IPS-11a (cell line): ENCODE results near the gene ADPRH.
"Not testable (repeated sequence)": the region's sequence is repeated elsewhere in the genome, so short reads cannot be mapped to it uniquely, and the experiment has no call there.

ENCODE experiments used
- H3K4me3 ChIP-seq: one replicate; pipeline ENCODE4 v1.5.1; 2013; ENCODE audit warnings: low read depth, low read length, control low read depth

ADPRH gene

DNA sequence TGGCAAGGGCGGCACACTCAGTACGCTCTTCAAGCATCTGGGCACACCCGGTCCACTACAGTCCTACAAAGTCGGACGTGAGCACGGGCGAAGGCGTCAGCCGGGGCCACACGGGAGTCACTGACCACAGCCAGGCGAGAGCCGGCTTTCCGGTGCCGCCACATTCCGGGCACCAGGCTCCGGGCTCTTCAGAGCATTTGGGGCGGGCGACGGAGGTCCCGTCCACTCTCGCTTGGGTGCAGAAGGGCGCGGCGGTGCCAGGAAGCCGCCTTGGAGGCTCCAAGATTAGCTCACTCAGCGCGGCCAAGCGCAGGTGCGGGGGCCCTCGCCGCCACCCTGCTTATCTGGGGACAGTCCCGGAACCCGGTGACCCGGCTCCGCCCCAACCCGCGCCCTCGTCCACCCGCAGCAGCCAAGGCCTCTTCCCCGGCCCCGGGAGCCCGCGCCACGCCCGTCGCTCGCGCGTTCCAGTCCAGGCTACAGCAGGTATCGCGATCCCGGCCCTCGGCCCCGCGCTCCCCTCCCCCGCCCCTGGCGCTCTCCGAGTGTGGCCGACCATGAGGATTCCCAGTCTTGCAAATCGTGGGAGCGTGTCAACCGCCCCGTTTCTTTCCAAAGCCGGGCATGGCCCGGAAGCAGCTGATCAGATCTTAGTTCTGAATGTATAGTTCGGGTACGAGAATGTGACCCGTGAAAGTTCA, at the start of gene ADPRH:
TSS of gene ADPRH (plus strand) at position 127 of the 701 bp plus-strand sequence. CDS start 2,678 bp downstream, outside the sequence.
- peak within 1 kb of the TSS; percentile 61 for H3K4me3 ChIP-seq

DNA sequence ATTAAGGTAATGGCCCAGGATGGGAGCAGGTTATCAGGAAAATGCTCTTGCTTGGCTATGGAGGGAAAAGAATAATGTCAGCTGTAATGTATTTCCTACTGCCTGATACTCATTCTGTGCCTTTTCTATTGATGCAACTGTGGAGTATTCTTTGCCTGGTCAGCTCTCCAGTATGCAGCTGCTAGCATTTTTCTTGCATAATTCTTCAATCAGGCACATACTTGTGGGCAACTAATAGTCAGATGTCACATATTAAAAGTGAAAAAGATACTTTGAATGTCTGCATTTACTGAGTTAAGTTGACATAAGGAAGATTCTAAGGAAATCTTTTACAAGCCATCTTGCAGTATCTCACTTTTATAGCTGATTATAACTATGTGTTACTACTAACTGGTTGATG, 49.4 kb upstream of the ADPRH start:
- H3K4me3 ChIP-seq = no peak overlapping the region

DNA sequence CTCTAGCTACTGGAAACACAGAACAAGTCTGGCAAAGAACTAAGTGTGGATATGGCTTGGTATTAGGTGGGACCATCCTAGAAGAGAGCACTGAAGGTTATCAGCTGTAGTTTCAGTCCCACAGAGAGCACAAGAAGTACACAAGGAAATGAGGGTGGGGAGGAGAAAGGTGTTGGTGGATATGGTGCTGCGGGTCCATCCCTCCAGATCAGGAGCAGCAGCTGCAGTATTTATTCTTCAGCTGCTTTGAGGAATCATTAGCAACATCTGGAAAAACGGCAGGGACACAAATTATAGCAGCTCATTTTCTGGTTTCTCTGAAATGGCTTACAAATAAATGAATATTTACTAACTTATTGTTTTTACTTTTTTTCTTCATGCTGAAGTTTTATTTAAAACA, 48.8 kb upstream of the ADPRH start:
- no peak overlapping the region for H3K4me3 ChIP-seq

- H3K4me3 ChIP-seq = no peak overlapping the region
These were observed 48.1 kb upstream of the ADPRH start for GRCh38 chr3:119531151-119531550.

GRCh38 chr3:119534296-119534695, 45.0 kb upstream of the ADPRH start:
- no peak overlapping the region for H3K4me3 ChIP-seq

DNA sequence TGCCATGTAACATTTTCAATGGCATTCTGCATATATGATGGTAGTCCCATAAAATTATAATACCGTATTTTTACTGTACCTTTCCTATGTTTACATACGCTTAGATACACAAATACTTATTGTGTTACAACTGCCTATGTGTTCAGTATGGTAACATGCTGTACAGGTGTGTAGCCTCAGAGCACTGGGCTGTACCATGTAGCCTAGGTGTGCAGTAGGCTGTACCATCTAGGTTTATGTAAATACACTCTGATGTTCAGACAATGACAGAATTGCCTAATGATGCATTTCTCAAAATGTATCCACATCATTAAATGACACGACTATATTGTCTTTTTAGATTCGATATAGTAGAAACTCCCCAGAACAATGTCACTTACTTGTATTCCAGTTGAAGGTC, 42.5 kb upstream of the ADPRH start:
- H3K4me3 ChIP-seq = no peak overlapping the region

DNA sequence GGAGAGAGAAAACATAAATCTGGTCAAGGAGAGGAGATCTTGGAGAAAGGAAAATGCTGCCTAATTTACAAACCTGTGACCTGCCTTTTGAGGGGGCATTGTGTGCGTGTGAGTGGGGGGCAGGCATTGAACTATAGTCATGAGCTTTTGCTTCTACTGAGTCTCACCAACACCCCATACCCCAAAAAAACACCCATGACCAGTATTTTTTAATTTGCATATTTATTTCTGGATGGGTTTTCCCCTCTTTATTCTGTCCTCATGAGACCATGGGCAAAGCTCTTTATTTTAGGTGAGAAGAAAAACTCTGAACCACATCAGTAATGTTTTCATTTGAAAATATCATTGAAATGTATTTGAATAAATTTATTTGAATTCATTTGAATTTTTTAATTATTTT, 40.5 kb upstream of the ADPRH start:
- no peak overlapping the region for H3K4me3 ChIP-seq

DNA sequence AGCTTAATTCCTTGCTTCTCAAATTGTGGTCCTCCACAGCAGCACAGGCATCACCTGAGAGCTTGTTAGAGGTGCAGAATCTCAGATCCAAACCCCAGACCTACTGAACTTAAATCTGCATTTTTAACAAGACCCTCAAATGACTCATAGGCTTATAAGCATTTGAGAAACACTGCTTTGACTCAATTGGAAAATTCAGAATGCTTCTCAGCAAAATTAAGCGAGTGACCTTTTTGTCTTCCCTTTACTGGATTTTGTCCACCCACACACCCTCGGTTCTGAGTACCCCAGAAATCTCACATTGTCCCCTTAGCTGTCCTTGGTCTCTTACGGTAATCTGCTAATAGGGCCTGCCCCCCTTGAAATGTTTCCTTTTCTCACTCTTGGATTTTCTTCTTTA, 37.7 kb upstream of the ADPRH start:
- no peak overlapping the region for H3K4me3 ChIP-seq

DNA sequence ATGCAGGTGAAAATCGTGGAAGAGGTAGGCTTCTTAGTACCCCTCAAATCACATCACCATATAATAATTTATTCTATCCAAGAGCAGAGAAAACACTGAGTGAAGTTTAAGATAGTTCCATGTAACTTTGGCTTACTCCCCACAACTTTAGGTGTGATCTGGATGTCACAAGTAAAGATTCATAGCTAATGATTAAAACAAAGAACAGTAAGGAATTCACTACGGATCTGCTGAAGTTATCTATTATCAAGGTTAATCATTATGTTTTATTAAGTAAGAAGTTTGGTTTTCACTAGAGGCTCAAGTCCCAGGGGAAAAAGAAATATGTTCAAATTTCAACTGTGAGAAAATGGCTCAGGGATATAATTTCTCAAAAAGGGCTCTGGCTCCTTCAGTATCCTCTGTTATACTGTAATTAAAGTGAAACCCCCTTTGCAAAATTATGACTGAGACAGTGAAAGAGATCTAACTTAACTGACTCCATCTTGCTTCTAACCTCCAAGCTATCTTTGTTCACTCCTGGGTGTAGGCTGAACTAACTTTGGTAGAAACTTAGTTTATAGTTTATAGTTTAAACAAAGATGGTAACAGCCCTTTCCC, 37.0 kb upstream of the ADPRH start:
- no peak overlapping the region for H3K4me3 ChIP-seq

GRCh38 chr3:119543147-119543546, 36.1 kb upstream of the ADPRH start:
- H3K4me3 ChIP-seq = no peak overlapping the region

GRCh38 chr3:119547227-119547626, 32.1 kb upstream of the ADPRH start:
- H3K4me3 ChIP-seq = no peak overlapping the region

DNA sequence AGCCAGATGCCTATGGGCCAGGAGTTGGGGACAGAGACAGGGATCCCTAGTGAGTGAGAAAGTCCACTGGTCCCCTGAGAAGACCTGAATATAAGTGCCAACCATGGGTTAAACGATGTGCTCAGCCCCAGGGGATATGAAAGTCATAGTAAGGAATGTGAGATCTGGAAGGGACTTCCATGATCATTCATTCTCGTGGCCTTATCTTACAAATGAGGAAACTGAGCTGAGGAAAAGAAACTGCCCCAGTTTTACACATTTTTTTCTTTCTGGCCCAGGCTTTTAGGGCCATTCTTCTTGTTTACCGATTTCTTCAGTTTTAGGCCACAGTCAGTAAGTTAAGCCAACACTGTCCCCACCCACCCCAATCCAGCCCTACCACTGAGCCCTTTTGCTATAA, 31.0 kb upstream of the ADPRH start:
- H3K4me3 ChIP-seq = no peak overlapping the region

DNA sequence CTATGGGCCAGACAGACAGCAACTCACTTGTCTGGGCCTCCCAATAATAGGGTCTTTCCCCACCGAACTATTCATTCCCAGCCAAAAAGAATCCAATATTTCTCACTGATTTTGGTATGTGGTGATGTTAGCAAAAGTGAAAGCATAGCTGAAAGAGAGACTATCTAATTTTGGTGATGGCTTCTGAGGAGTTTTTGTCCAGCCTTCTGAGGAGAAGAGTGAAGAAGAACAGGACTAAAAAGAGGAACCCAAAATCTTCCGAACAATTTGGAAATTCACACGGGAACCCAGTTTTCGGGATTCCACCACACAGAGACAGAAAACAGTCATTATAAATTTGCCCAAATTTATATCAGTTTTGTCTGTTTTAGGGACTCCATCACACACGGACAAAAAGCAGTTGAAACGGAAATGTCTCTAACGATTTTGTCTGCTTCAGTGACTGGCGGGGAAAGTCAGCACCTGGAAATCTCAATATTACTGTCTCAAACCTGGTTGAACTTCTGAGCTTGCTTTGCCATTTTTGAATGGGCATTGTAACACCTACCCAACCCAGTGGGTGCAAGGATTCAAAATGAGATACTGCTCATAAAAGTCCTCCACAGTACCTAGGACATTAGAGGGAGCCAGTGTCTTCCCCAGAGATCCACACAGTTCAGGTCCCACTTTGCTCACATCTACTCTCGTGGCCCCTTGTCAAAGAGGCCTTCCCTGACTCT, 28.9 kb upstream of the ADPRH start:
- no peak overlapping the region for H3K4me3 ChIP-seq

DNA sequence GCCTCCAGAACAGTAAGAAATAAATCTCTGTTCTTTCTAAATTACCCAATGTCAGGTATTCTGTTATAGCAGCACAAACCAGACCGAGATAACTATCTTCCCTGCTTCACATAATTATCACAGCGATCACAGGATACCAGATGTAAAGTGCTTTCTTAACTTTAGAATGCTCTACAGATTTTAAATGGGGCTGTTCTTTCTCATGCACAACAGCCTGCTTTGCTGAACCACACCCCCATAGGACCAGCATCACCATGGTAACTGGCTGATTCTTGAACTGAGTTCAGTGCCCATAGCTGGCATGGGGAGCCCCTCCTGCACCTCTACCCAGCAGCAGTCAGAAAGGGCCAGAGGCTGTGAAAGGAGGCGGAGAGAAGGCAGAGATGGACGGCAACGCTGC, 27.7 kb upstream of the ADPRH start:
- no peak overlapping the region for H3K4me3 ChIP-seq

GRCh38 chr3:119552928-119553327, 26.4 kb upstream of the ADPRH start:
- H3K4me3 ChIP-seq = not testable (repeated sequence)

DNA sequence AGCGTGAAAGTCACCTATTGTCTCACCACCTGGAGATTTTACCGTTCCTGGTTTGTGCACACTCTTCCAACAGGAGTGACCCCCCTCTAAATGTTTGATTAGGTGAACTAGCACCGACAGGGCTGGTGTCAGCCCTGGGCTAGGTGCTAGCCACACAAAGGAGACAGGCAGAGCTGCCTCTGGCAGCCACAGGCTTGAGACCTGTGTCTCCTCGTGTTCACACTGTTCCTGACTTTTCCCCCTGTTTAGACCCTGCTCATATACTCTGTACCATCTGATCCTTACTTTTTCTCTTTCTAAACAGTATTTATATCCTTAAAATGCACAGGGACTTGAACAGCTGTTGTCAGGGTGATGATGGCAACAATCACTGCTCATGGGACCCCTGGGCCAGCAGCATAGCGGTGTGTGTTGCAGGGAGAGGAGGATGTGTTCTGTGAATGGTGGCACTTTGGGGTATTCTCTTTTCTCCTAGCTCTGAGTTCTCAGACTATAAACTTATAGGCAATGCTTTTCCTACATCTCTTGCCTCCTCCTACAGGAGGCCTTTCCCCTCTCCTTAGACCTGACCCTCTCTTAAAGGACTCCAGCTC, 25.4 kb upstream of the ADPRH start:
- H3K4me3 ChIP-seq = no peak overlapping the region

DNA sequence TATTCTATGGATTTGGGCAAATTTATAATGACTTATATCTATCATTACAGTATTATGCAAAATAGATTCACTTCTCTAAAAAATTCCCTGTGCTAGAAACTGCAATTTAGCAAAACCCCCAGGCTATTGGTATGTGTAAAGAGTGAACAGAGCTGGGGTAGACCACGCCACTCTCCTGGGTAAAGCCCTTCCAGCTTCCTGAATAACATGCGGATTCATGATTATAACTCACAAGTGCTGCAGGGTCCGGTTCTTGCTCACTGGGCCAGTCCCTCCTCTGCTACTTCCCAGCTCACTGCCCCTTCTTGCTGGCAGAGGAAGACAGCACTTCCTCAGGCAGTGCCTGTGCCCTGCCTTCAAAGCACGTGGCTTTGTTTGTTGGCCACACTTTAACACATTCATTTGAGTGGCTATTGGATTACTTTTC, 24.0 kb upstream of the ADPRH start:
- H3K4me3 ChIP-seq = no peak overlapping the region

DNA sequence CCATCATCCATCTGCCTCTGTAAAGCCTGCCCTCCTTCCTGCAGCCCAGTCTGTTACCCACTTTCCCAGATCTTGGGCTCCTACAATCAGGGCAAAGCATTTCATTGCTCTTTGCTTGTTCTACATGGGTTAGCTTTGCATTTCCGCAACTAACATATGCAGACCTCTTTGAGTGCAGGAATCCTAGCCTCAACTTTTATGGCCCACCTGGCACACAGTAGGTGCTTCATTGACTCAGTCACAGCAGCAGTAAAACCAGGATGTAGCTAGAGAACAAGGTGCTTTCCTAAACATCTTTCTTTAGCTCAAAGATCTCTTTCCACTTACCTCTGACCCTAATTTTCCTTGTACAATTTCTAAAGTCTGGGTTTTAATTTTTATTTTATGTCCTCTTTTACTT, 23.4 kb upstream of the ADPRH start:
- no peak overlapping the region for H3K4me3 ChIP-seq

DNA sequence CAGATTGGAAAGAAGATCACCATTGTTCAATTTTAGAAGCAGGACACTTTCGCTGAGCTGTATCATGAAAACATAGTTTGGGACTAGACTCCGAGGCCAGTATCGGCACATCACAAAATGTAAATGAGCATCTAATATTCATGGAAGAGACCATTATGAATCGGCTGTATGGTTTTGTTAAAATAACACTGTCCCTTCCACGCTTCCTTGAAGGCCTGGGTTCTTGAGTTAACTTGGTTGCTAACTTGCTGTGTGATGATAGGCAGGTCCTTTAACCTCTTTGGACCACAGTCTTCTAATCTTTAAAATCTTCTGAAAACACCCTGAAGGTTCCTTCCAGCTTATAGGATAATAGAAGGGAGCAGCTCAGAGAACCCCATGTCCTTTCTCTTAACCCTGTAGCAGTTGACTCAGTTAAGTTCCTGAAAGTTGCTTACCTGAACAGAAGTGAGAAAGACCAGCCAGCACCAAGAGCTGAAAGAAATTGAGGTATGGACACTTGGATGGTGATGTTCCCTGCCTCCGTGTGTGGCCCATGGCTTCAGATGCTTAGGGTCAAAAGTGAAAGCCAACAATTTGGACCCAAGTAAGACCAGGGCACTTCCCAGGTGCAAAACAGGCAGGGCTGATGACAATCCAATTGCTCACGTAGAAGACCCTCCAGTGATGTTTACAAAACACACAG, 22.0 kb upstream of the ADPRH start:
- no peak overlapping the region for H3K4me3 ChIP-seq

DNA sequence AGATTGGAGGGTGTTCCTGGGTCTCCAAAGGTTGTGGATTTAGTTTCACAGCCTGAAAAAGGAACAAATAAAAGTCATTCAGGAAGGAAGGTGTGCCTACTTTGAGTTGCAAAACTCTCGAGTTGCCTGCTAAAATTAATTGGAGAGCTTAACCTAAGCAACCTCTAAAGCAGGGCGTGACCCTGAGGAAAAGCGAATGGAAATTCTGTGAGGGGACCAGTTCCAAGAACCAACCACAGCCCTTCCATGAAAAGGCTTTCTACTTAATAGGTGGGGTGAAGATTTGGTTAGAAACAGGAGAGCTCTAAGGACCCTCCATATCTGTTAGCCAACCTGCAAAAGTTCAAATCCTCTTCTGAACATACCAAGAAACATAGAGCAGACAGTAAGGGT, 21.4 kb upstream of the ADPRH start:
- H3K4me3 ChIP-seq = no peak overlapping the region

GRCh38 chr3:119558626-119559317, 20.5 kb upstream of the ADPRH start:
- H3K4me3 ChIP-seq = no peak overlapping the region
